Smooth muscle cell (in vitro differentiated cells): Measurements from ENCODE around the gene UBR2. TPM values are rescaled to one million over a fixed set of nuclear protein-coding genes. Genes with fewer than 3 reads are reported as not detected.

Experiments used
- DNase-seq: peaks from one replicate; lab custom pipeline; 2025; ENCODE audit not compliant: unreplicated experiment; lab: John Stamatoyannopoulos, UW
- H2AFZ ChIP-seq: fragments of 200-600 bp; sonication (generic); 2 replicates; pipeline ENCODE4 v1.6.0; 2016; ENCODE audit warnings: antibody characterized with exemption, low read depth, mild to moderate bottlenecking
- H3F3A ChIP-seq: fragments of 200-600 bp; sonication (generic); 2 replicates; pipeline ENCODE4 v1.6.0; 2017; ENCODE audit warnings: antibody characterized with exemption, low read depth
- H3K27ac ChIP-seq: fragments of 200-600 bp; sonication (generic); 2 replicates; pipeline ENCODE4 v1.5.1; 2016; ENCODE audit warnings: low read depth, mild to moderate bottlenecking
- H3K27me3 ChIP-seq: fragments of 200-600 bp; sonication (generic); 2 replicates; pipeline ENCODE4 v1.6.1; 2016; ENCODE audit warnings: low read depth, mild to moderate bottlenecking
- H3K36me3 ChIP-seq: fragments of 200-600 bp; sonication (generic); 2 replicates; pipeline ENCODE4 v1.5.1; 2016; ENCODE audit warnings: low read depth
- H3K4me1 ChIP-seq: fragments of 200-600 bp; sonication (generic); 2 replicates; pipeline ENCODE4 v1.5.1; 2016; ENCODE audit warnings: low read depth
- H3K4me2 ChIP-seq: fragments of 200-600 bp; sonication (generic); 2 replicates; pipeline ENCODE4 v1.6.0; 2016; ENCODE audit warnings: mild to moderate bottlenecking
- H3K4me3 ChIP-seq: fragments of 200-600 bp; sonication (generic); 2 replicates; pipeline ENCODE4 v1.5.1; 2016; ENCODE audit warnings: mild to moderate bottlenecking
- H3K79me2 ChIP-seq: fragments of 200-600 bp; sonication (generic); 2 replicates; pipeline ENCODE4 v1.6.0; 2016; ENCODE audit warnings: low read depth, mild to moderate bottlenecking
- H3K9ac ChIP-seq: fragments of 200-600 bp; sonication (generic); 2 replicates; pipeline ENCODE4 v1.6.0; 2016; ENCODE audit warnings: low read depth
- H3K9me3 ChIP-seq: fragments of 200-600 bp; sonication (generic); replicated peaks from 2 replicates; pipeline ENCODE4 v1.5.1; 2016; ENCODE audit warnings: low read depth
- H4K20me1 ChIP-seq: fragments of 200-600 bp; sonication (generic); 2 replicates; pipeline ENCODE4 v1.6.0; 2016; ENCODE audit warnings: low read depth
- WGBS: methylation state at CpG from one replicate; pipeline ENCODE4 v1.1.7; 2016; ENCODE audit warnings: low lambda C conversion rate; 5-methylcytosine and 5-hydroxymethylcytosine counted together
- polyA plus RNA-seq: library from polyadenylated mRNA; unstranded; fragments of >200 nt; fragmentation: Nextera tagmentation; extraction: Ambion mirVana; gene quantifications from 2 replicates; pipeline ENCODE4 v1.2.1, GENCODE V29; 2016
- total RNA-seq: library from RNA; depleted of rRNA; stranded (reverse); fragments of >200 nt; gene quantifications from 2 replicates; pipeline ENCODE4 v1.2.3, GENCODE V29; 2014
- TF ChIP-seq, protein P1 (sequence below): fragments of 200-600 bp; sonication (generic); IDR thresholded peaks from 2 replicates; pipeline ENCODE4 v1.5.1; 2017; ENCODE audit warnings: borderline replicate concordance, mild to moderate bottlenecking, antibody characterized with exemption; ENCODE audit not compliant: insufficient read depth, poor library complexity, severe bottlenecking

UBR2 gene
- total and polyA plus RNA-seq, 2 experiments from 2014 or later, result 8.1 to 22.6 TPM

DNA sequence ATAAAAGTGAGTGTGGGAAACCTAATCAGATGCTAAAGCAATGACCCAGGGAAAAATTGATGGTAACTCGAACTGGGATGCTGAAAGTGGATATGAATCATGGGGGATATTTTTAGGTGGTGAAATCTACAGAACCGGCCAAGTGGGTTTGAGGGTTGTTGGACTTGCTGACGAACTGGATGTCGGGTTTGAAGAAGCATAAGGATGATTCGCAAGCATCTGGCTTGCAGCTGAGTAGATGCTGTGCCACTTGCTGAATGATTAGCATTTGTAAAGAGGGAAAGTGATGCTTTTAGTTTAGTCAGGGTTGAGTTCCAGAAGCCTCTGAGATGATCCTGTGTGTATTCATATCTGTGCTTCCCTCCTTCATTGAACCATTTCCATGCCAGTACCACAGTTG is 54.9 kb downstream of the UBR2 start:
- no peak for DNase-seq
- 72% methylated on average over 5 of the region's 5 CpGs for WGBS
- H3K9me3 ChIP-seq, result no peaks in the 10 kb centered on the region
- no peak overlapping the region for H3K4me2 ChIP-seq
- H3K4me1 ChIP-seq, result no peaks in the 10 kb centered on the region
- peaks cover 10% of the 10 kb centered on the region for H3K36me3 ChIP-seq
- H3K79me2 ChIP-seq, result no peaks in the 10 kb centered on the region
- no peak overlapping the region for H2AFZ ChIP-seq
- no peak overlapping the region for H3K9ac ChIP-seq
- H3F3A ChIP-seq, result no peaks in the 10 kb centered on the region
- H3K27me3 ChIP-seq, result no peaks in the 10 kb centered on the region
- no peak overlapping the region for H3K27ac ChIP-seq
- no peak overlapping the region for H3K4me3 ChIP-seq
- TF ChIP-seq, protein P1, sequence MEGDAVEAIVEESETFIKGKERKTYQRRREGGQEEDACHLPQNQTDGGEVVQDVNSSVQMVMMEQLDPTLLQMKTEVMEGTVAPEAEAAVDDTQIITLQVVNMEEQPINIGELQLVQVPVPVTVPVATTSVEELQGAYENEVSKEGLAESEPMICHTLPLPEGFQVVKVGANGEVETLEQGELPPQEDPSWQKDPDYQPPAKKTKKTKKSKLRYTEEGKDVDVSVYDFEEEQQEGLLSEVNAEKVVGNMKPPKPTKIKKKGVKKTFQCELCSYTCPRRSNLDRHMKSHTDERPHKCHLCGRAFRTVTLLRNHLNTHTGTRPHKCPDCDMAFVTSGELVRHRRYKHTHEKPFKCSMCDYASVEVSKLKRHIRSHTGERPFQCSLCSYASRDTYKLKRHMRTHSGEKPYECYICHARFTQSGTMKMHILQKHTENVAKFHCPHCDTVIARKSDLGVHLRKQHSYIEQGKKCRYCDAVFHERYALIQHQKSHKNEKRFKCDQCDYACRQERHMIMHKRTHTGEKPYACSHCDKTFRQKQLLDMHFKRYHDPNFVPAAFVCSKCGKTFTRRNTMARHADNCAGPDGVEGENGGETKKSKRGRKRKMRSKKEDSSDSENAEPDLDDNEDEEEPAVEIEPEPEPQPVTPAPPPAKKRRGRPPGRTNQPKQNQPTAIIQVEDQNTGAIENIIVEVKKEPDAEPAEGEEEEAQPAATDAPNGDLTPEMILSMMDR, result no peak
- H4K20me1 ChIP-seq, result no peaks in the 10 kb centered on the region

DNA sequence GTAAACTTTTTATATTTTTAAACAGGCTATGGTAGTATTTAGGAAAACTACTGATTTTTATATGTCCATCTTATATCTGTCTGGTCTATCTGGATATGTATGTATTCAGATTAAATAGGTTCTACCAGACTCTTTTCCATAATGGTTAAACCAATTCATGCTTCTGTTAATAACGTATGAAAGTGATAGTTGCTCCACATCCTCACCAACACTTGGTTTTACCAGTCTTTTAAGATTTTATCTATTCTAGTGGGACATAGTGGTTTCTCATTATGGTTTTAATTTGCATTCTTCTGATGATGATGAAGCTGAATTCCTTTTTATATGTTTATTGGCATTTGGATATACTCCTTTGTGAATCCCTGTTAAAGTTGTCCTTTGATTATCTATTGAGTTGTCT is 56.1 kb downstream of the UBR2 start:
- Histone ChIP-seq H4K20me1 (no peaks in the 10 kb centered on the region), H3K36me3 (peaks cover 5% of the 10 kb centered on the region), H3K27ac (no peak overlapping the region), H2AFZ (no peak overlapping the region), H3K9ac (no peak overlapping the region), H3F3A (no peaks in the 10 kb centered on the region), H3K9me3 (no peaks in the 10 kb centered on the region), H3K4me1 (no peaks in the 10 kb centered on the region), H3K4me3 (no peak overlapping the region), H3K27me3 (no peaks in the 10 kb centered on the region), H3K79me2 (no peaks in the 10 kb centered on the region), H3K4me2 (no peak overlapping the region)
- TF ChIP-seq, protein P1, result no peak
- no peak for DNase-seq
- WGBS, result 94% methylated on average over 1 of the region's 1 CpG

DNA sequence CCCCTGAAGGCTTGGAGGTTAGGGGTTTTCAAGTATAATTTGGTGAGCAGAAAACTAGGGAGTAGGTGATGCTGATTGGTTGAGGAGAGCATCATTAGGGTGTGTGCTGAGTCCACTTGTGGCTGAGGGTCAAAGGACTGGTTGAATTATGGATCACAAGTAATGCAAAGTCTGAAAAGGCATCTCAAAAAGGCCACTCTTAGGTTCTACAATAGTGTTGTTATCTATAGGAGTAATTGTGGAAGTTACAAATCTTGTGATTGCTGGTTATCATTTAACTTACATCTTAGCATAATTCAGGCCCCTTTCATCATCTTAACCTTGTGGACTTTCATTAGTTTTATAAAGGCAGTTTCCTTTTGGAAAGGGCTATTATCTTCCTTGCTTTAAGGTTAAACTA is 60.8 kb downstream of the UBR2 start:
- Histone ChIP-seq H3K27ac (no peak overlapping the region), H2AFZ (no peak overlapping the region), H3K27me3 (no peaks in the 10 kb centered on the region), H3K9ac (no peak overlapping the region), H3F3A (no peaks in the 10 kb centered on the region), H3K4me1 (no peaks in the 10 kb centered on the region), H3K79me2 (no peaks in the 10 kb centered on the region), H4K20me1 (no peaks in the 10 kb centered on the region), H3K36me3 (no peaks in the 10 kb centered on the region), H3K4me3 (no peak overlapping the region), H3K4me2 (no peak overlapping the region), H3K9me3 (no peaks in the 10 kb centered on the region)
- DNase-seq, result no peak
- TF ChIP-seq, protein P1, result no peak

- Histone ChIP-seq H3K9me3 (no peaks in the 10 kb centered on the region), H3K36me3 (no peaks in the 10 kb centered on the region), H3K4me2 (no peak overlapping the region), H4K20me1 (no peaks in the 10 kb centered on the region), H3K4me1 (no peaks in the 10 kb centered on the region), H3K4me3 (no peak overlapping the region), H3K9ac (no peak overlapping the region), H3K27me3 (no peaks in the 10 kb centered on the region), H3K27ac (peak overlapping the region; percentile 45), H3K79me2 (no peaks in the 10 kb centered on the region), H3F3A (no peaks in the 10 kb centered on the region), H2AFZ (no peak overlapping the region)
- WGBS, result 77% methylated on average over 1 of the region's 1 CpG
- DNase-seq, result no peak
- TF ChIP-seq, protein P1, result no peak
These were observed 63.2 kb downstream of the UBR2 start for GRCh38 chr6:42627044-42627443.
